NCI-H2107 treated with DMSO at 0.1 percent for 48 hours (cell line): ENCODE data around the gene PABPN1.

Experiments used
- DNase-seq: peaks from one replicate; lab custom pipeline; 2025; ENCODE audit not compliant: unreplicated experiment; lab: John Stamatoyannopoulos, UW

Gene PABPN1

DNA sequence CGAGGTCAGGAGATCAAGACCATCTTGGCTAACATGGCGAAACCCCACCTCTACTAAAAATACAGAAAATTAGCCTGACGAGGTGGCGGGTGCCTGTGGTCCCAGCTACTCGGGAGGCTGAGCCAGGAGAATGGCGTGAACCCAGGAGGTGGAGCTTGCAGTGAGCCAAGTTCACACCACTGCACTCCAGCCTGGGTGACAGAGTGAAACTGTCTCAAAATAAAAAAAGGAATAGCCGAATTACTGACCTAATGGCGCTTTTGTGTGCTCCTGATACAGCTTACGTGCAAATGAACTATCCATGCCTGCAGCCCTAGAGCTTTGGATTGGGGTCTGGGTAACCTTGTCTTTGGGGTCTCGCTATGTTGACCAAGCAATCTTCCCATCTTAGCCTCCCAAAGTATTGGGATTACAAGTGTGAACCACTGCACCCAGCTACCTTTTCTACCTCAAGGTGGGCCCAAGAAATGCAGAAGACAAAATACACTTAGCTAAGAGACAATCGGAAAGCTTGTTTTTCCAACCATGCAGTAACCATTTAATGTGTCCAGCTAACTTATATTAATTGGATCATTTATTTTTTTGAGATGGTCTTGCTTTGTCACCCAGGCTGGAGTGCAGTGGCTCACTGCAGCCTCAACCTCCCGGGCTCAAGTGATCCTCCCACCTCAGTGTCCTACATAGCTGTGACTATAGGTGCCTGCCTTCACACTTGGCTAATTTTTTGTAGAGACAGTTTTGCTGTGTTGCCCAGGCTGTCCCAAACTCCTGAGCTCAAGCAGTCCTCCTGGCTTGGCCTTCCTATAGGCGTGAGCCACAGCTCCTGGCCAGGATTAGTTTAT is 5.5 kb downstream of the PABPN1 start:
- DNase-seq = no peak

DNA sequence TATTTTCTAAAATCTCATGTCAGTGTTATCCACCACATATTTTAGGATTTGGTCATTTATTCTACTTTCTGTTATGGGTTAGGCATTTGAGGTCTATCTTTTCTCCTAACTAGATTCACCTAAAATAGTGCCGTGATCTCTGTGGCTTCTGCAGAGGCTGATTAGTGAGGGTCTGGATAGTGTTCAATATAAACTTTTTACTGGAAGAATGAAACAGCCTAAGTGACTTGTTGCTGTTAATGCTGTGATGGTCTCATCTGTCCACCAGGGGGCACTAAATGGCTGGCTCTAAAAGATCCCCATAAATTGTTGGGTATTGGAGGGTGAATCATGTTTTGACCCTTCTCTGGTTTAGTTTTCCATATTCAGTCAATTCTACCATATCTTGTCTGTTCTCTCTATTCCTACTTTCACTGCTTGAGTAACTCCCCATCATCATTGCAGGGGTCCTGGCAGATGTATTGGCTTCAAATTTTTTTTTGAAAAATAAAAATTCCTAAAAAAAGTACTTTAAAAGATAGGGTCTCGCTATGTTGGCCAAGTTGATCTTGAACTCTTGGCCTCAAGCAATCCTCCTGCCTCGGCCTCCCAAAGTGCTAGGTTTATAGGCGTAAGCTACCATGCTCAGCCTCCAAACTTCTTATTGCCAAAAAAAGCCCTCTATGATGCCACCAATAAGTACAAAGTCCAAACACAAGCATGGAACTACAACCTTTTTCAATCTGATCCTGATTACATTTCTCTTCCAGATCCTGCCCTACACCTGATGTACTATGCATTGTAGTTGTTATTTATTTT is 6.9 kb downstream of the PABPN1 start:
- DNase-seq = peak; percentile 89

DNA sequence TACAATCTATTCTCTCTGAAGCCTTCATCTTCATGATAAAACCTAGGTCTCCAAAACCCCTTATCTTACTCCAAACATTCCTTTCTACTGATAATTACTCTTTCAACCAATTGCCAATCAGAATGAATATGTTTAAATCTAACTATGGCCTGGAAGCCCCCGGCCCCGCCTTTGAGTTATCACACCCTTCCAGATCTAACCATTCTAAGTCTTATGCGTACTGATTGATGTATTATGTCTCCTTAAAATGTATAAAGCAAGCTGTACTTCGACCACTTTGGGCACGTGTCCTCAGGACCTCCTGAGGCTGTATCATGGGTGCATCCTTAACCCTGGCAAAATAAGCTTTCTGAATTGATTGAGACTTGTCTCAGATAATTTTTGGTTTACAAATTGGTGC is 14.4 kb downstream of the PABPN1 start:
- DNase-seq = no peak

GRCh38 chr14:23339506-23340268 is 18.4 kb downstream of the PABPN1 start:
- no peak for DNase-seq

- DNase-seq = no peak
Observed at GRCh38 chr14:23344481-23344880, 23.2 kb downstream of the PABPN1 start.

- no peak for DNase-seq
Observed at GRCh38 chr14:23345987-23346692, 24.9 kb downstream of the PABPN1 start.

GRCh38 chr14:23346693-23347405 is 25.6 kb downstream of the PABPN1 start:
- no peak for DNase-seq

GRCh38 chr14:23347406-23348296 is 26.4 kb downstream of the PABPN1 start:
- no peak for DNase-seq

- DNase-seq = no peak
Observed at GRCh38 chr14:23348297-23348655, 27.0 kb downstream of the PABPN1 start.

DNA sequence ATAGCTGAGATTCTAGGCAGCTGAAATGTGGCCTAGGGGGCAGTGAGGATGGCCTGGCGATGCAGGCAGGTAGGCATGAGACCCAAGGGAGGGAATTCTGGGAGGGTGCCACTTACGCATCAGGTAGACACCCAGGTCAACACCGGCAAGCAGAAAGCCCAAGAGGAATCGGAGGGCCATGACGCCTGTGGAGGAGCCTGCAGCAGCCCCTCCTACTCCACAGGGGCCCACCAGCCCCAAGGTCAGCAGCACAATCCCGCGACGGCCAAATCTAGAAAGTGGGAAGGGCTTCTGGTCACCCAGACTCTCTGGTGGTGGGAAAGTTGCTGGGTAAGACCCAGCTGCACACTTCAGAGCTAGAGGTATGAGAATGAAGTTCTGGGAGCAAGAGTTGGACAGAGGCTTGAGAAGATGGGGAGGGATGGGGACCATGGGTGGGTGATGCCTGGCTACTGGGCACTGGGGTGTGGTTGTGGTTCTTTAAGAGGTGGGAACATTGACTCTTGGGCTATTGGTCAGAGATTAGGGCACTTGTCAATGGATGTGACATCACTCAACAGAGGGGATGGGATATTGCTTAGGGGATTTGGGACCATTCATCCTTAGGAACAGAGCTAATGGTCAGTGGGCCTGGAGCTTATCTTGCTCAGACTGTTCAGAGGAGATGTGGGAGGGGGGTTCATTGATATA is 28.0 kb downstream of the PABPN1 start:
- no peak for DNase-seq

GRCh38 chr14:23351681-23352505 is 30.6 kb downstream of the PABPN1 start:
- no peak for DNase-seq

GRCh38 chr14:23352506-23353432 is 31.5 kb downstream of the PABPN1 start, which contains the start of gene SLC22A17:
TSS of gene SLC22A17 (minus strand) at chr14:23352887.
- peak; percentile 87 for DNase-seq

GRCh38 chr14:23353433-23353780 is 32.1 kb downstream of the PABPN1 start:
- no peak for DNase-seq

GRCh38 chr14:23354990-23355389 is 33.7 kb downstream of the PABPN1 start:
- DNase-seq = no peak

GRCh38 chr14:23355871-23356435 is 34.7 kb downstream of the PABPN1 start:
- DNase-seq = no peak

DNA sequence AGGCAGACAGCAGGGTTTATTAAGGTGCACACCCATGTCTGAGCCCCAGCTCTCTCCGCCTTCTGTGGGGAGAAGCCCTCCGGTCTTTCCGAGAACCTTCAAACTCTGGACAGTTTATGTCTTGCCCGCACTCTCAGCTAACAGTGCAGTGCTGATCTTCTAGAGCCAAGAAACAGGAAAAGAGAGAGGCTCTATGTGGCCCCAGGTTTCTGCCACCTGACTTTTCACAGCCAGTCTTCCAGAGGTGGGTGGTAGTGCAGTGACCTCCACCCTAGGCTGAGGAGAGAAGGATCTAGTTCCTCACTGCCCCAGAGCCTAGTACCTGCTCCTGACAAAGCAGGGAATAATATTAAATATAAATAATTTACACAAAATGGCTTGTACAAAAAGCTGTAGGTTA is 35.4 kb downstream of the PABPN1 start:
- no peak for DNase-seq
